Vagina (tissue), 2 donors: Measurements from ENCODE around the gene DLG2.

ENCODE experiments used
- CTCF ChIP-seq, 3 experiments: fragments of 450-650 bp in 2 of 3; fragments of 200-600 bp in 1 of 3; sonication (generic) in 1 of 3; IDR thresholded peaks; one replicate each; pipeline ENCODE4 v1.5.1; 2017 to 2019; ENCODE audit warnings: antibody characterized with exemption in 3 of 3, mild to moderate bottlenecking in 2 of 3, moderate library complexity in 2 of 3
- POLR2AphosphoS5 ChIP-seq, 2 donors: sonication (generic); formaldehyde crosslinking; IDR thresholded peaks; one replicate each; pipeline ENCODE4 v1.9.0; 2017; ENCODE audit warnings: antibody characterized with exemption in 2 of 2, mild to moderate bottlenecking in 2 of 2, low read depth in 1 of 2; ENCODE audit not compliant: insufficient read depth in 1 of 2

DNA sequence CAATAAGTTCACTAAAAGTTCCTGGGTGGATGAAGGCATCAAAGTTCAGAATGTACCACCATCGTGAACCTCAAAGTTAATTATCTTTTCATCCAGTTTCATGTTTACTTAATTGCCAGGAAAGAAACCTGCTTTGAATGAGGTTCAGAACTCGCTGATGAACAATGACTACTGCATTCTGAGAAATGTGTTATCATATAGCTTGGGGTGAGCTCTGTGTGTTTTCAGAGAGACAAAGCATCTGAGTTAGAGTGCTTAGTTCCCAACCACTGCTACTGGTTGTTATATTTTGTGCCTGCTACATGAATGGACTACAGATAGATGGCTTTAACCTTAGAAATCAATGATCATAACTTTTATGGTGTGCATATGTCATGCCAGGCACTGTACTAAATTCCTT lies 1131.0 kb downstream of the DLG2 start:
- TF ChIP-seq CTCF (IDR thresholded peaks at IDR 0.05) (no peak), POLR2AphosphoS5 (IDR thresholded peaks at IDR 0.05; ENCODE audit: insufficient read depth in 1 of 2, low read depth in 1 of 2) (no peak)
